Sigmoid colon (tissue), 4 donors: ENCODE results near the gene NAXD.

Experiments used
- EP300 ChIP-seq, 4 donors: sonication (generic); formaldehyde crosslinking; IDR thresholded peaks; one replicate each; pipeline ENCODE4 v1.6.1; 2017; ENCODE audit warnings: antibody characterized with exemption in 4 of 4
- POLR2AphosphoS5 ChIP-seq, 4 donors: sonication (generic); formaldehyde crosslinking; IDR thresholded peaks; one replicate each; pipeline ENCODE4 v1.6.1; 2017; ENCODE audit warnings: antibody characterized with exemption in 4 of 4
- TF ChIP-seq, protein P1 (sequence below), 4 experiments: fragments of 450-650 bp in 3 of 4; fragments of 200-600 bp in 1 of 4; IDR thresholded peaks; one replicate each; pipeline ENCODE4 v1.5.1; 2016 to 2019; ENCODE audit warnings: antibody characterized with exemption in 4 of 4, mild to moderate bottlenecking in 3 of 4, moderate library complexity in 2 of 4

DNA sequence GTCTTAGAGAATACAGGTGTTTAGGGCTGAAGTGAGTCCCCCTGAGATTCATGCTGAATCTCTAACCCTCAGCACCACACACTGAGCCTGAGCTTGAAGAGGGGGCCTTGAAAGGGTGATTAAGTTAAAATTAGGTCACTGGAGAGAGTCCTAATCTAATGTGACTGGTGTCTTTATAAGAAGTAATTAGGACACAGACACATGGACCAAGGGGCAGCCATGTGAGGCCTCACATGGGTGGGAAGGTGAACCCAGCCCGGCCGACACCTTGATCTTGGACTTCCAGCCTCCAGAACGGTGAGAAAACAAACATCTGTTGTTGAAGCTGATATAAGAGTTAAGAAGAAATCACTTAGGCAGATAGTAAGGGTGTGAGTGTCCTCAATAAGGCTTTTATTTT is 46.7 kb upstream of the NAXD start:
- TF ChIP-seq, protein P1, sequence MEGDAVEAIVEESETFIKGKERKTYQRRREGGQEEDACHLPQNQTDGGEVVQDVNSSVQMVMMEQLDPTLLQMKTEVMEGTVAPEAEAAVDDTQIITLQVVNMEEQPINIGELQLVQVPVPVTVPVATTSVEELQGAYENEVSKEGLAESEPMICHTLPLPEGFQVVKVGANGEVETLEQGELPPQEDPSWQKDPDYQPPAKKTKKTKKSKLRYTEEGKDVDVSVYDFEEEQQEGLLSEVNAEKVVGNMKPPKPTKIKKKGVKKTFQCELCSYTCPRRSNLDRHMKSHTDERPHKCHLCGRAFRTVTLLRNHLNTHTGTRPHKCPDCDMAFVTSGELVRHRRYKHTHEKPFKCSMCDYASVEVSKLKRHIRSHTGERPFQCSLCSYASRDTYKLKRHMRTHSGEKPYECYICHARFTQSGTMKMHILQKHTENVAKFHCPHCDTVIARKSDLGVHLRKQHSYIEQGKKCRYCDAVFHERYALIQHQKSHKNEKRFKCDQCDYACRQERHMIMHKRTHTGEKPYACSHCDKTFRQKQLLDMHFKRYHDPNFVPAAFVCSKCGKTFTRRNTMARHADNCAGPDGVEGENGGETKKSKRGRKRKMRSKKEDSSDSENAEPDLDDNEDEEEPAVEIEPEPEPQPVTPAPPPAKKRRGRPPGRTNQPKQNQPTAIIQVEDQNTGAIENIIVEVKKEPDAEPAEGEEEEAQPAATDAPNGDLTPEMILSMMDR (IDR thresholded peaks at IDR 0.05), result no peak
- TF ChIP-seq EP300 (IDR thresholded peaks at IDR 0.05) (no peak), POLR2AphosphoS5 (IDR thresholded peaks at IDR 0.05) (no peak)
